ENCODE data around the gene IFNA7.

DNA sequence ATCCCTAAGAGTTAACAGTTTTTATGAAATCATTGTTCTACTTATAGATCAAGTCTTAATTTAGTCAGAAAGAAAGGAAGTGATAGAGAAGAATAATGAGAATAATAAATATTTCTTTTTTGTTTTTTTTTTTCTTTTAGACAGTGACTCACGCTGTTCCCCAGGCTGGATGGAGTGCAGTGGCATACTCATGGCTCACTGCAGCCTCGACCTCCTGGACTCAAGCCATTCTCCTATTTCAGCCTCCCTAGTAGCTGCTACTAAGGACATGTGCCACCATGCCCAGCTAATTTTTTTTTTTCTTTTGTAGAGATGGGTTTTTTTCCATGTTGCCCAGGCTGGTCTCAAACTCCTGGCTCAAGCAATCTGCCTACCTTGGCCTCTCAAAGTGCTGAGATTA, 46.5 kb downstream of the IFNA7 start:
- TF ChIP-seq POLR2A (IDR thresholded peaks at IDR 0.05) = no peak
- TF ChIP-seq, protein P1, sequence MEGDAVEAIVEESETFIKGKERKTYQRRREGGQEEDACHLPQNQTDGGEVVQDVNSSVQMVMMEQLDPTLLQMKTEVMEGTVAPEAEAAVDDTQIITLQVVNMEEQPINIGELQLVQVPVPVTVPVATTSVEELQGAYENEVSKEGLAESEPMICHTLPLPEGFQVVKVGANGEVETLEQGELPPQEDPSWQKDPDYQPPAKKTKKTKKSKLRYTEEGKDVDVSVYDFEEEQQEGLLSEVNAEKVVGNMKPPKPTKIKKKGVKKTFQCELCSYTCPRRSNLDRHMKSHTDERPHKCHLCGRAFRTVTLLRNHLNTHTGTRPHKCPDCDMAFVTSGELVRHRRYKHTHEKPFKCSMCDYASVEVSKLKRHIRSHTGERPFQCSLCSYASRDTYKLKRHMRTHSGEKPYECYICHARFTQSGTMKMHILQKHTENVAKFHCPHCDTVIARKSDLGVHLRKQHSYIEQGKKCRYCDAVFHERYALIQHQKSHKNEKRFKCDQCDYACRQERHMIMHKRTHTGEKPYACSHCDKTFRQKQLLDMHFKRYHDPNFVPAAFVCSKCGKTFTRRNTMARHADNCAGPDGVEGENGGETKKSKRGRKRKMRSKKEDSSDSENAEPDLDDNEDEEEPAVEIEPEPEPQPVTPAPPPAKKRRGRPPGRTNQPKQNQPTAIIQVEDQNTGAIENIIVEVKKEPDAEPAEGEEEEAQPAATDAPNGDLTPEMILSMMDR (IDR thresholded peaks at IDR 0.05) = no peak
